HCT116 (cell line): ENCODE measurements around the gene KAZN.

Experiments
- CEBPB ChIP-seq: IDR thresholded peaks from 2 replicates; pipeline ENCODE4 v1.6.1; 2012; ENCODE audit warnings: low read depth
- CTCF ChIP-seq, 3 experiments: fragments of 200-600 bp in 1 of 3; sonication (generic) in 1 of 3; IDR thresholded peaks in 2 of 3; conservative IDR thresholded peaks in 1 of 3; 2 replicates each; pipeline ENCODE4 v1.5.1; 2012 to 2017; ENCODE audit warnings: low read depth in 2 of 3, low read length in 2 of 3, antibody characterized with exemption in 1 of 3, borderline replicate concordance in 1 of 3, control low read depth in 1 of 3, mild to moderate bottlenecking in 1 of 3, mixed read lengths in 1 of 3, mixed run types in 1 of 3, moderate library complexity in 1 of 3; ENCODE audit not compliant: insufficient read depth in 1 of 3
- SIN3A ChIP-seq: IDR thresholded peaks from 2 replicates; pipeline ENCODE4 v1.6.1; 2012; ENCODE audit warnings: low read depth

- TF ChIP-seq CTCF (IDR thresholded peaks at IDR 0.05 in 2 of 3, conservative IDR thresholded peaks at IDR 0.05 in 1 of 3; ENCODE audit: borderline replicate concordance in 1 of 3, insufficient read depth in 1 of 3, low read depth in 2 of 3, low read length in 2 of 3) = no peak
- no peak for TF ChIP-seq SIN3A
- TF ChIP-seq CEBPB = no peak
These were observed 296.5 kb downstream of the KAZN start for GRCh38 chr1:14894811-14895560.
